GM18519 (cell line): ENCODE data around the gene CD1C.
"Not testable (repeated sequence)": the region's sequence is repeated elsewhere in the genome, so short reads cannot be mapped to it uniquely, and the experiment has no call there.

Experiments
- ATAC-seq: cut with Tn5 transposase; IDR thresholded peaks from one replicate; pipeline ENCODE4 v1.9.1; 2021; ENCODE audit warnings: mild to moderate bottlenecking, moderate library complexity; ENCODE audit not compliant: unreplicated experiment, low FRiP score

CD1C gene

DNA sequence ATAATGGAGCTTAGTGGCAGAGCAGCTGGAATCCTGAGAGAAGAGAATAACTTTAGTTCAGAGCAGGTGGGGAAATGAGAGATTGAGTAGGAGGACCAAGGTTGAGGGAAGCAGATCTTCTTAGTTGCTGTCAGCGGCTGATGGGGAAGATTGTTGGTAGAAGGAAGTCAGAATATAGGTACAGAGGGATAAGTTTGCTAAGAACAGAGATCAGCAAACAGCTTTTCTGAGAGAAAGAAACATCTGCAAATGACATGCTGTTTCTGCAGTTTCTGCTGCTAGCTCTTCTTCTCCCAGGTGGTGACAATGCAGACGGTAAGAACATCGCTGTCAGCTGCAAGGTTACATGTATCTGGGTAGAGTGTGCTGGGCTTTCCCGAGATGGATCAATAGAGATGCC, at the start of gene CD1C:
Gene CD1C, plus strand, starts transcription at position 113 of the 400 bp plus-strand sequence. Its CDS starts 142 bp downstream, at position 255.
- no peak for ATAC-seq

GRCh38 chr1:158246650-158247049, 43.1 kb upstream of the CD1C start:
- no peak for ATAC-seq

DNA sequence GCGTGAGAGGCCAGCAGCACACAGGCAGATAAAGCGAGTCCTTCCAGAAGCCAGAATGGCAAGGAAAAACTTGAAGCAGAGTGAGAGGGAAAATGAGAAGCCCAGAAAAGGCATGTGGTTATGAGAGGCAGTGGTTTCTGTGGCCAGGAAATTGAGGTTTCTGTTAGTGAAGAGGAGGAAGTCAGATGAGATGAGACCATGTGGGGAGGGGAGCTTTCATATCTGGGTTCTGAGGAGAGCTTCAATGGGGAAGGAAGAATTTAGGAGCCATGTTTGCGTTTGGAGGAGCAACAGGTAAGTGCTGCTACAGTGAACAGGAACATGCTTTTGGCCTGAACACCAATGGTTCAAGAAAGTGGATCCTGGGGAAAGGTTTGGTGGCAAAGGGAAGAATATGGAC, 41.6 kb upstream of the CD1C start:
- peak; percentile 65 for ATAC-seq

- no peak for ATAC-seq
Measured at GRCh38 chr1:158248771-158249170, 41.0 kb upstream of the CD1C start.

DNA sequence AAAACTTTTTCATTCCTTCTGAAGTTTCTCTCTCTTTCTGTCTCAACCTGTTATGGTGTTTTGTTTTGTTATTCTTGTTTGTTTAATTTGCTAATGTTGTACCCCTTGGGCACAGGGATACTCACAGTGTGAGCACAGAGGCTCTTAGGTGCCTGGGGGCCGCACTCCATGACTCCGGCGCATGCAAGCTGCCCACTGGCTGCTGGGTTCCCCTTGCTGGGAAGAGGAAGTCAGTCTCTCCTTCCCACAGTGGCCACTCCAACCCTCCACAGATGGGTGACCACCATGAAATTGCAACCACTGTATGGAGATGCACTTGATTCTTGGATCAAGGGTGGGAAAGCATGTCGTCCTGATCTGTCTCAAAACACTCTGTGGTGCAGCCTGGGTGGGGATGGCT, 40.1 kb upstream of the CD1C start:
- no peak for ATAC-seq

GRCh38 chr1:158251163-158251562, 38.6 kb upstream of the CD1C start:
- no peak for ATAC-seq

DNA sequence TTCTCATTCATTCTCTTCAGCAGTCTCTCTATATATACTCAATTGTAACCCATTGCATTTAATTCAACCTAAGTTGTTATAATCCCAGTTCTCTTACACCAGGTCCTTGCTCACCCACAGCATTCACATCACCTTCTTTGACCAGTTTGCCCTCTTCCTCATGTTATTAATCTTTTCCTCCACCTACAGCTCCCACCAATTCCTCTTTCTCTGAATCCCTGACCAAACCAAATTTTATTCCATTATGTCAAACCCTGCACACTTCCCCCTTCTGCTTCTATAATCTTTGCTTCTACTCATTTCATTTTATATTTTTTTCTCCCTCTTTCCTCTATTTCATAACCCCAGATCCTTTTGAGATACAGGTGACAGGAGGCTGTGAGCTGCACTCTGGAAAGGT, 34.1 kb upstream of the CD1C start:
- no peak for ATAC-seq

DNA sequence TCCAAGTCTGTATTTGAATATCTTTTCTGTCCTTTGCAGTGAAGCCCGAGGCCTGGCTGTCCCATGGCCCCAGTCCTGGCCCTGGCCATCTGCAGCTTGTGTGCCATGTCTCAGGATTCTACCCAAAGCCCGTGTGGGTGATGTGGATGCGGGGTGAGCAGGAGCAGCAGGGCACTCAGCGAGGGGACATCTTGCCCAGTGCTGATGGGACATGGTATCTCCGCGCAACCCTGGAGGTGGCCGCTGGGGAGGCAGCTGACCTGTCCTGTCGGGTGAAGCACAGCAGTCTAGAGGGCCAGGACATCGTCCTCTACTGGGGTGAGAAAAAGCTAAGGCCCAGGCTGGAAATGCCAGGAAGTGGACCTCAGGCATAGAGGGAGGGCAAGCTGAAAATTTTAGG, 33.0 kb upstream of the CD1C start:
- not testable (repeated sequence) for ATAC-seq

GRCh38 chr1:158257888-158258287, 31.8 kb upstream of the CD1C start:
- ATAC-seq = no peak

DNA sequence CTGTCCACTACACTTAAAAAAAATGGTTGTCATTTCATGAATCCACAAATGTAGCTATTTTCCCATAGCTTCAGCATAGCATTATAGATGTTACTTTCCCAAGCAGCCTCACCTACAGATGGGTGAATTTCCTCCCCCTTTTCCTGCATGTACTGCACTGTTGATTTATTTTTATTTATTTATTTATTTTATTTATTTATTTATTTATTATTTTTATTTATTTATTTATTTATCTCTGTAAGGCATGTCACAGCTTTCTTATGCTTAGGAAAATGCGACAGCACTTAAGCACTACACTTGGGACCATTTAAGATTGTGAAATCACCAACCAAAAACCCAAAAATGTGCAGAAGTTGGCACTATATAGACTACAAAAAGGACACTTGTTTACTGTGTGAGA, 30.6 kb upstream of the CD1C start:
- no peak for ATAC-seq

DNA sequence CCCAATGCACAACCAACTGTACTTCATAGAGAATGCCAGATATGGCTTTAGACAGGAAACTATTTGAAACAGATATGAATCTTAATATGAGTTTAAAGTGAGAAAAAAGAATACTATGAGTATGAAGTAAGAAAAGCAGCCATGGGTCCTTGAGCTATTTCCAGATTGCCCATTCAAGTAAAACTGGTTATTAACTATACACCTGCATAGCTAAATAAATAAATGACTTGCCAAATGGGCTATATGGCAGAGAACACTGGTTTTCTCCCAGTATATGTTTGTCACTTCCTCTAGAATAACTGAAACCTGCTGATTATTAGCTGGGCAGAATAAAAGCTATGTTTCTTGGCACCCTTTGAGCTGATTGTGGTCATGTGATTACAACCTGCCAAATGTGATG, 17.0 kb upstream of the CD1C start:
- ATAC-seq = no peak

DNA sequence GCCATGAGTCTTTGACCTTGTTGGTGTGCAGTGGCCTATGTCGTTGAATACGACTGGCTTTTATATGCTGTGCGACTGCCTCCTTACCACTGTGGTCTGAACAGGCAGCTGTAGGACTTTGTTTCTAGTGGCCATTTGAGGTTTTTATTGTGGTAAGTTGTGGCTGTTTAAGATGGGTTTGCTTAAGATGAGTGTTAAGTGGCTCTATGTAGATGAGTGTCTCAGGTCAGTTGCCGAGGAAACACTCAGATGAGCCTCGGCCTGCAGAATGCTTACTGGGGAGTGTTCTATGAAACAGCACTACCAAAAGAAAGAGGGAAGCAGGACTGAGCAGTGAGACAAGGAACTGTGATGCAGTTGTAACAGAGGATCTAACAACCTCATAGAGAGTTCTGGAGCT, 14.9 kb upstream of the CD1C start:
- no peak for ATAC-seq

DNA sequence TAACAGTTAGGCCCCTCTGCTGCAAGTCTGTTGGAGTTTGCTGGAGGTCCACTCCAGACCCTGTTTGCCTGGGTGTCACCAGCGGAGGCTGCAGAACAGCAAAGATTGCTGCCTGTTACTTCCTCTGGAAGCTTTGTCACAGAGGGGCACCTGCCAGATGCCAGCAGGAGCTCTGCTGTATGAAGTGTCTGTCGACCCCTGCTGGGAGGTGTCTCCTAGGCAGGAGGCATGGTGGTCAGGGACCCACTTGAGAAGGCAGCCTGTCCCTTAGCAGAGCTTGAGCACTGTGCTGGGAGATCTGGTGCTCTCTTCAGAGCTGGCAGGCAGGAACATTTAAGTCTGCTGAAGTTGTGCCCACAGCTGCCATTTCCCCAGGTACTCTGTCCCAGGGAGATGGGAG, 7.3 kb upstream of the CD1C start:
- ATAC-seq = not testable (repeated sequence)

GRCh38 chr1:158283965-158284364, 5.8 kb upstream of the CD1C start:
- peak; percentile 54 for ATAC-seq

- ATAC-seq = peak; percentile 63
Measured at GRCh38 chr1:158285756-158286241, 3.9 kb upstream of the CD1C start.

- ATAC-seq = no peak
Measured at GRCh38 chr1:158286487-158286886, 3.2 kb upstream of the CD1C start.

GRCh38 chr1:158286941-158287346, 2.8 kb upstream of the CD1C start:
- ATAC-seq = no peak

DNA sequence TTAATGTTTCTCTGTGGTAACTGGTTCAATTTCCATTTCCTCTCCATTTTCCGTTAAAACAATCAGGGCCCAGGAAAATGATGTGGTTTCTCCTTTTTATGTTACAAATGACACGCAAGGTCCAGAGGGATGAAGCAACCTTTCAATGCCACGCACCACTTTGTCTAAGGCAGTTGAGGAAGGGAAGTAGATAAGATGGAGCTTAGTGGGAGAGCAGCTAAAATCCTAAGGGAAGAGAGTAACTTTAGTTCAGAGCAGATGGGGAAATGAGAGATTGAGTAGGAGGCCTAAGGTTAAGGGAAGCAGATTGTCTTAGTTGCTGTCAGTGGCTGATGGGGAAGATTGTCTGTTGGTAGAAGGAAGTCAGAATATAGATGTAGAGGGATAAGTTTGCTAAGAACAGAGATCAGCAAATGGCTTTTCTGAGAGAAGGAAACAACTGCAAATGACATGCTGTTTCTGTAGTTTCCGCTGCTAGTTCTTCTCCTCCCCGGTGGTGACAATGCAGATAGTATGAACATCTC, 660 bp downstream of the CD1C start:
- no peak for ATAC-seq

GRCh38 chr1:158295791-158296190, 6.1 kb downstream of the CD1C start:
- ATAC-seq = no peak

DNA sequence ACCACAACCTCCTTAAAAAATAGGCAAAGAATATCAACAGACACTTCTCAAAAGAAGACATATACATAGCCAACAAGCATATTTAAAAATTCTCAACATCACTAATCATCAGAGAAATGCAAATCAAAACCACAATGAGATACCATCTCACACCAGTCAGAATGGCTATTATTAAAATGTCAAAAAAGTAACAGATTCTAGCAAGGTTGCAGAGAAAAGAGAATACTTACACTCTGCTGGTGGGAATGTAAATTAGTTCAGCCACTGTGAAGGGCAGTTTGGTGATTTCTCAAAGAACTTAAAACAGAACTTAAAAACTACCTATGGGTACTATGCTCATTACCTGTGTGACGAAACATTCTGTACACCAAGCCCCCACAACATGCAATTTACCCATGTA, 20.9 kb downstream of the CD1C start:
- peak; percentile 71 for ATAC-seq

DNA sequence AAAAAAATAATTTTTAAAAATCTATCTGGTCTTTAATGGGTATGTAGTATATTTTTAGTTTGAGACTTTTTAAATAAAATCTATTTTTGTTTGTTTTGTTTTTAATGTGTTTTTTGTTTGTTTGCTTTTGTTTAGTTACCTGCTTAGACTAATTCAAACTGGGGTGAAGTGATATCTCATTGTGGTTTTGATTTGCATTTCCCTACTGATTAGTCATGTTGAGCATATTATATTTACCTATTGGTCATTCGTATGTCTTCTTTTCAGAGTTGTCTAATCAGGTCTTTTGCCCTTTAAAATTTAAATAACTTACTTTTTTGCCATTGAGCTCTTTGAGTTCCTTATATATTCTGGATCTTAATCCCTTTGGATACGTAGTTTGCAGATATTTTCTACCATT, 21.3 kb downstream of the CD1C start:
- ATAC-seq = peak; percentile 28

DNA sequence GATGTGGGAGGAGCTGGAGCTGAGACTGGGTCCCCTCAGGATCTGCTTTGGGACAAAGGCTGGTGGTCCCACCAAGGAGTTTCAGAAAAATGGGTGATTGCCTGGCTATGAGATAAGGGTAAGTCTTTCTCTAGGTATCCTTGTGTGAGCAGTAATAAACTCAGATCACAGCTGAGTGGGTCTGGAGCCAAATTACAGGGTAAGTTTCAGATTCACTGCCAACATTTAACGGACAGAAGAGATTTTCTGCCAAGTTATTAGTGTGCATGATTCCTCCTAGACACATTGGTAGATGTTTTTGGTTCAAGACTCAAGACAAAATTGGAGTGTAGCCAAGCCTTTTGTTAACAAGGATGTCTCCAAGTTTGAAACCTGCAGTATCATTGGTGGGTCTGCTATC, 34.1 kb downstream of the CD1C start:
- ATAC-seq = no peak

GRCh38 chr1:158324395-158324794, 34.7 kb downstream of the CD1C start:
- no peak for ATAC-seq
